HEK293 (cell line): Measurements from ENCODE around the gene TACR2.

Experiments used
- CTCF ChIA-PET: fragments of 350-600 bp; formaldehyde crosslinking; extraction: SDS; loops from one replicate; lab custom pipeline; 2021; ENCODE audit warnings: antibody characterized with exemption; lab: Yijun Ruan, JAX
- POLR2A ChIA-PET: fragments of 300-600 bp; formaldehyde crosslinking; extraction: SDS; loops from one replicate; lab custom pipeline; 2020; ENCODE audit warnings: antibody characterized with exemption, inconsistent platforms; lab: Yijun Ruan, JAX
- H3K27ac ChIP-seq: fragments of 200-500 bp; sonication (Bioruptor generic); 2 replicates; pipeline ENCODE4 v1.5.1; 2014; ENCODE audit warnings: low read depth, low read length, control low read depth, inconsistent platforms; ENCODE audit errors: extremely low read depth
- H3K36me3 ChIP-seq, 2 experiments: fragments of 200-500 bp in 1 of 2; sonication (Bioruptor generic) in 1 of 2; 1 replicate in 1 of 2; 2 replicates in 1 of 2; pipeline ENCODE4 v1.5.1; 2014 to 2017; ENCODE audit warnings: inconsistent platforms in 2 of 2, low read length in 2 of 2; ENCODE audit not compliant: control insufficient read depth in 2 of 2, insufficient read depth in 1 of 2
- H3K4me1 ChIP-seq: fragments of 200-500 bp; sonication (Bioruptor generic); 2 replicates; pipeline ENCODE4 v1.5.1; 2014; ENCODE audit warnings: mild to moderate bottlenecking, low read length, inconsistent platforms; ENCODE audit not compliant: control insufficient read depth, insufficient read depth
- H3K4me3 ChIP-seq: 2 replicates; pipeline ENCODE4 v1.5.1; 2011; ENCODE audit warnings: low read depth, mild to moderate bottlenecking, control low read depth, low read length, moderate library complexity
- H3K9me3 ChIP-seq: fragments of 200-500 bp; sonication (Bioruptor generic); 2 replicates; pipeline ENCODE4 v1.5.1; 2014; ENCODE audit warnings: low read depth, low read length, inconsistent platforms; ENCODE audit not compliant: control insufficient read depth, insufficient read depth
- HOXC10 ChIP-seq: sonication (generic); formaldehyde crosslinking; IDR thresholded peaks from 2 replicates; pipeline ENCODE4 v1.8.1; 2023; ENCODE audit warnings: mild to moderate bottlenecking, missing genetic modification reagents
- KLF9 ChIP-seq: fragments of 450-650 bp; formaldehyde crosslinking; IDR thresholded peaks from 2 replicates; pipeline ENCODE4 v1.5.1; 2016; ENCODE audit warnings: missing biosample characterization, missing genetic modification characterization, low read depth
- ZFP69B ChIP-seq: fragments of 450-650 bp; formaldehyde crosslinking; IDR thresholded peaks from 2 replicates; pipeline ENCODE4 v1.5.1; 2016; ENCODE audit warnings: missing biosample characterization, missing genetic modification characterization
- ZNF140 ChIP-seq: fragments of 450-650 bp; formaldehyde crosslinking; IDR thresholded peaks from 2 replicates; pipeline ENCODE4 v1.5.1; 2016; ENCODE audit warnings: missing biosample characterization, missing genetic modification characterization
- ZNF23 ChIP-seq: fragments of 450-650 bp; formaldehyde crosslinking; IDR thresholded peaks from 2 replicates; pipeline ENCODE4 v1.5.1; 2016; ENCODE audit warnings: missing biosample characterization, missing genetic modification characterization, borderline replicate concordance
- ZNF248 ChIP-seq: fragments of 450-650 bp; formaldehyde crosslinking; IDR thresholded peaks from 2 replicates; pipeline ENCODE4 v1.5.1; 2017; ENCODE audit warnings: missing biosample characterization, missing genetic modification characterization
- ZNF433 ChIP-seq: fragments of 450-650 bp; formaldehyde crosslinking; IDR thresholded peaks from 2 replicates; pipeline ENCODE4 v1.5.1; 2016; ENCODE audit warnings: missing biosample characterization, missing genetic modification characterization, low read depth
- ZNF501 ChIP-seq: fragments of 450-650 bp; formaldehyde crosslinking; IDR thresholded peaks from 2 replicates; pipeline ENCODE4 v1.5.1; 2016; ENCODE audit warnings: missing biosample characterization, missing genetic modification characterization
- ZNF596 ChIP-seq: fragments of 450-650 bp; IDR thresholded peaks from 2 replicates; pipeline ENCODE4 v1.5.0; 2018; ENCODE audit warnings: missing biosample characterization, mild to moderate bottlenecking, missing genetic modification characterization, moderate library complexity
- ZNF624 ChIP-seq: fragments of 450-650 bp; formaldehyde crosslinking; IDR thresholded peaks from 2 replicates; pipeline ENCODE4 v1.5.1; 2017; ENCODE audit warnings: missing biosample characterization, missing genetic modification characterization
- ZNF777 ChIP-seq: fragments of 450-650 bp; formaldehyde crosslinking; IDR thresholded peaks from 2 replicates; pipeline ENCODE4 v1.5.1; 2017; ENCODE audit warnings: missing biosample characterization, missing genetic modification characterization, borderline replicate concordance
- ZNF837 ChIP-seq: fragments of 450-650 bp; formaldehyde crosslinking; IDR thresholded peaks from 2 replicates; pipeline ENCODE4 v1.5.1; 2016; ENCODE audit warnings: missing biosample characterization, missing genetic modification characterization
- TF ChIP-seq, protein P1 (sequence below): fragments of 450-650 bp; formaldehyde crosslinking; IDR thresholded peaks from 2 replicates; pipeline ENCODE4 v1.5.1; 2016; ENCODE audit warnings: missing biosample characterization, missing genetic modification characterization
- TF ChIP-seq, protein P2 (sequence below): fragments of 450-650 bp; formaldehyde crosslinking; IDR thresholded peaks from 2 replicates; pipeline ENCODE4 v1.5.1; 2016; ENCODE audit warnings: missing biosample characterization, missing genetic modification characterization
- TF ChIP-seq, protein P3 (sequence below): fragments of 450-650 bp; formaldehyde crosslinking; IDR thresholded peaks from 2 replicates; pipeline ENCODE4 v1.5.1; 2016; ENCODE audit warnings: missing biosample characterization, missing genetic modification characterization
- TF ChIP-seq, protein P4 (sequence below): fragments of 450-650 bp; formaldehyde crosslinking; IDR thresholded peaks from 2 replicates; pipeline ENCODE4 v1.5.1; 2016; ENCODE audit warnings: missing biosample characterization, missing genetic modification characterization

TACR2 gene

DNA sequence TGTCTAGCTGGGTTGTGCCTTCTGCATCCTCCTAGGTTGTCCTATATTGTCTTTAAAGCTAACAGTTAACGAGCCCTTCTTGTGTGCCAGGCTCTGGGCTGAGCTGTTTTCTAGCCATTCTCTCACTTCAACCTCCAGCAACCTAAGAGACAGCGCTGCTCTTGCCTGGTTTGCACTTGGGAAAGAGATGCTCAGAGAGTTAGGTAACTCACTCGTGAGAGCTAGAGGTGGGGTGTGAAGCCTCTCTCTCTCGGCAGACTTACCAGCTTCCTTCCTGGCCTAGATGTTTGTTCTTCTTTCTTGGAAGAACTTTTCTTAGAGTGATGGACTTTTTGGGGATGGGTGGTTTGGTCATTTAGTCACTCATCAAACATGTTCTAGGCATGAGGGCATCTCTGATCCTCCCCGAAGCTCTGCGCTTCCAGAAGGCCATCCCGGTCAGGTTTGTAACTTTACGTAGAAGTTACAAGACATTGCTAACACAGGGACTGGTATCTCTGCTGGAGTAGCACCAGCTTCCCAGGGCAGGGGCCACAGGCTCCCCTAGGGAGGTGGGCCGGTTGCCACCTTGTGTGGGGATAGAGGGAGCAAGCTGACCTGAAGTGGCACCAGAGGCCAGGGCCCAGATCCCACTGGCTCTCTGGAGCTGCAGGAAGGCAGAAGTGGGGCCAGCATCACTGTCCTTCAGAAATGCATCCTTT lies 48.9 kb upstream of the TACR2 start:
- no peaks in the 10 kb centered on the region for H3K36me3 ChIP-seq
- TF ChIP-seq ZNF777 (tag by site-specific recombination) (no peak), ZNF837 (tag by site-specific recombination) (no peak), ZNF596 (tag by site-specific recombination) (no peak), ZNF248 (tag by site-specific recombination) (no peak), ZNF501 (no peak), ZNF624 (tag by site-specific recombination) (no peak), ZNF140 (tag by site-specific recombination) (no peak), ZNF23 (tag by site-specific recombination) (no peak), ZFP69B (tag by site-specific recombination) (no peak), HOXC10 (CRISPR knock-in tag) (no peak), KLF9 (tag by site-specific recombination) (no peak), ZNF433 (tag by site-specific recombination) (no peak)
- TF ChIP-seq, protein P1, sequence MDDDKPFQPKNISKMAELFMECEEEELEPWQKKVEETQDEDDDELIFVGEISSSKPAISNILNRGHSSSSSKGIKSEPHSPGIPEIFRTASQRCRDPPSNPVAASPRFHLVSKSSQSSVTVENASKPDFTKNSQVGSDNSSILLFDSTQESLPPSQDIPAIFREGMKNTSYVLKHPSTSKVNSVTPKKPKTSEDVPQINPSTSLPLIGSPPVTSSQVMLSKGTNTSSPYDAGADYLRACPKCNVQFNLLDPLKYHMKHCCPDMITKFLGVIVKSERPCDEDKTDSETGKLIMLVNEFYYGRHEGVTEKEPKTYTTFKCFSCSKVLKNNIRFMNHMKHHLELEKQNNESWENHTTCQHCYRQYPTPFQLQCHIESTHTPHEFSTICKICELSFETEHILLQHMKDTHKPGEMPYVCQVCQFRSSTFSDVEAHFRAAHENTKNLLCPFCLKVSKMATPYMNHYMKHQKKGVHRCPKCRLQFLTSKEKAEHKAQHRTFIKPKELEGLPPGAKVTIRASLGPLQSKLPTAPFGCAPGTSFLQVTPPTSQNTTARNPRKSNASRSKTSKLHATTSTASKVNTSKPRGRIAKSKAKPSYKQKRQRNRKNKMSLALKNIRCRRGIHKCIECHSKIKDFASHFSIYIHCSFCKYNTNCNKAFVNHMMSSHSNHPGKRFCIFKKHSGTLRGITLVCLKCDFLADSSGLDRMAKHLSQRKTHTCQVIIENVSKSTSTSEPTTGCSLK (tag by site-specific recombination) = no peak
- TF ChIP-seq, protein P2, sequence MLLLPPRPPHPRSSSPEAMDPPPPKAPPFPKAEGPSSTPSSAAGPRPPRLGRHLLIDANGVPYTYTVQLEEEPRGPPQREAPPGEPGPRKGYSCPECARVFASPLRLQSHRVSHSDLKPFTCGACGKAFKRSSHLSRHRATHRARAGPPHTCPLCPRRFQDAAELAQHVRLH (tag by site-specific recombination) = no peak
- TF ChIP-seq, protein P3, sequence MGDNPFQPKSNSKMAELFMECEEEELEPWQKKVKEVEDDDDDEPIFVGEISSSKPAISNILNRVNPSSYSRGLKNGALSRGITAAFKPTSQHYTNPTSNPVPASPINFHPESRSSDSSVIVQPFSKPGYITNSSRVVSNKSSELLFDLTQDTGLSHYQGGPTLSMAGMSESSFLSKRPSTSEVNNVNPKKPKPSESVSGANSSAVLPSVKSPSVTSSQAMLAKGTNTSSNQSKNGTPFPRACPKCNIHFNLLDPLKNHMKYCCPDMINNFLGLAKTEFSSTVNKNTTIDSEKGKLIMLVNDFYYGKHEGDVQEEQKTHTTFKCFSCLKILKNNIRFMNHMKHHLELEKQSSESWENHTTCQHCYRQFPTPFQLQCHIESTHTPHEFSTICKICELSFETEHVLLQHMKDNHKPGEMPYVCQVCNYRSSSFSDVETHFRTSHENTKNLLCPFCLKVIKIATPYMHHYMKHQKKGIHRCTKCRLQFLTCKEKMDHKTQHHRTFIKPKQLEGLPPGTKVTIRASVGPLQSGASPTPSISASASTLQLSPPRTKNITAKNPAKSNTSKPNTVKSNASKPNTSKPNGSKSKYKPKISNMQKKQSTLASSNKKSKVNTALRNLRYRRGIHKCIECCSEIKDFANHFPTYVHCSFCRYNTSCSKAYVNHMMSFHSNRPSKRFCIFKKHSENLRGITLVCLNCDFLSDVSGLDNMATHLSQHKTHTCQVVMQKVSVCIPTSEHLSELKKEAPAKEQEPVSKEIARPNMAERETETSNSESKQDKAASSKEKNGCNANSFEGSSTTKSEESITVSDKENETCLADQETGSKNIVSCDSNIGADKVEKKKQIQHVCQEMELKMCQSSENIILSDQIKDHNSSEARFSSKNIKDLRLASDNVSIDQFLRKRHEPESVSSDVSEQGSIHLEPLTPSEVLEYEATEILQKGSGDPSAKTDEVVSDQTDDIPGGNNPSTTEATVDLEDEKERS (tag by site-specific recombination) = no peak
- TF ChIP-seq, protein P4, sequence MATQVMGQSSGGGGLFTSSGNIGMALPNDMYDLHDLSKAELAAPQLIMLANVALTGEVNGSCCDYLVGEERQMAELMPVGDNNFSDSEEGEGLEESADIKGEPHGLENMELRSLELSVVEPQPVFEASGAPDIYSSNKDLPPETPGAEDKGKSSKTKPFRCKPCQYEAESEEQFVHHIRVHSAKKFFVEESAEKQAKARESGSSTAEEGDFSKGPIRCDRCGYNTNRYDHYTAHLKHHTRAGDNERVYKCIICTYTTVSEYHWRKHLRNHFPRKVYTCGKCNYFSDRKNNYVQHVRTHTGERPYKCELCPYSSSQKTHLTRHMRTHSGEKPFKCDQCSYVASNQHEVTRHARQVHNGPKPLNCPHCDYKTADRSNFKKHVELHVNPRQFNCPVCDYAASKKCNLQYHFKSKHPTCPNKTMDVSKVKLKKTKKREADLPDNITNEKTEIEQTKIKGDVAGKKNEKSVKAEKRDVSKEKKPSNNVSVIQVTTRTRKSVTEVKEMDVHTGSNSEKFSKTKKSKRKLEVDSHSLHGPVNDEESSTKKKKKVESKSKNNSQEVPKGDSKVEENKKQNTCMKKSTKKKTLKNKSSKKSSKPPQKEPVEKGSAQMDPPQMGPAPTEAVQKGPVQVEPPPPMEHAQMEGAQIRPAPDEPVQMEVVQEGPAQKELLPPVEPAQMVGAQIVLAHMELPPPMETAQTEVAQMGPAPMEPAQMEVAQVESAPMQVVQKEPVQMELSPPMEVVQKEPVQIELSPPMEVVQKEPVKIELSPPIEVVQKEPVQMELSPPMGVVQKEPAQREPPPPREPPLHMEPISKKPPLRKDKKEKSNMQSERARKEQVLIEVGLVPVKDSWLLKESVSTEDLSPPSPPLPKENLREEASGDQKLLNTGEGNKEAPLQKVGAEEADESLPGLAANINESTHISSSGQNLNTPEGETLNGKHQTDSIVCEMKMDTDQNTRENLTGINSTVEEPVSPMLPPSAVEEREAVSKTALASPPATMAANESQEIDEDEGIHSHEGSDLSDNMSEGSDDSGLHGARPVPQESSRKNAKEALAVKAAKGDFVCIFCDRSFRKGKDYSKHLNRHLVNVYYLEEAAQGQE (tag by site-specific recombination) = no peak
- TF ChIP-seq, all 188 proteins: peak for 0
- Histone ChIP-seq H3K4me3 (no peak overlapping the region), H3K9me3 (no peaks in the 10 kb centered on the region), H3K4me1 (no peaks in the 10 kb centered on the region), H3K27ac (no peak overlapping the region)
- POLR2A ChIA-PET = no interaction called here
- CTCF ChIA-PET = interaction anchor here (0.6 to 1.3 kb wide), 3 partner anchors 15 to 135 kb away, joined by 4 read pairs; no protein-coding TSS in a partner anchor
